K562 (cell line): Measurements from ENCODE around the gene FFAR1. TPM values are rescaled to one million over a fixed set of nuclear protein-coding genes. Genes with fewer than 3 reads are reported as not detected.

ENCODE experiments used
- CSDE1 ChIP-seq, 2 experiments: fragments of 450-650 bp; IDR thresholded peaks; 2 replicates each; pipeline ENCODE4 v1.6.1; 2016; ENCODE audit warnings: mild to moderate bottlenecking in 1 of 2
- L3MBTL2 ChIP-seq: fragments of 450-650 bp; IDR thresholded peaks from 2 replicates; pipeline ENCODE4 v1.6.1; 2016; ENCODE audit warnings: mild to moderate bottlenecking, moderate library complexity
- RB1 ChIP-seq: fragments of 450-650 bp; IDR thresholded peaks from 2 replicates; pipeline ENCODE4 v1.6.1; 2017; ENCODE audit warnings: low read depth, mild to moderate bottlenecking
- WHSC1 ChIP-seq: IDR thresholded peaks from one replicate; pipeline ENCODE4 v1.6.1; 2012; ENCODE audit warnings: low read length, control low read depth, inconsistent platforms
- polyA plus RNA-seq, 8 experiments: library from polyadenylated mRNA; depleted of rRNA in 4 of 8; stranded (reverse) in 5 of 8; unstranded in 3 of 8; fragments of >200 nt; fragmentation: Nextera tagmentation in 2 of 8; fragmentation: Illumina TruSeq in 1 of 8; extraction: Ambion mirVana in 2 of 8; extraction: Trizol in 1 of 8; gene quantifications; 2 replicates each; pipeline versions ENCODE4 v1.2.1 to v1.2.3, GENCODE V29; 2011 to 2014; ENCODE audit warnings: inconsistent platforms in 1 of 8, missing spikeins in 1 of 8
- total RNA-seq, 7 experiments: library from RNA; depleted of rRNA in 6 of 7; stranded (reverse); fragments of >200 nt in 6 of 7; fragmentation: Illumina TruSeq in 2 of 7; extraction: Trizol in 2 of 7; gene quantifications; 2 replicates each; pipeline versions ENCODE4 v1.2.1 to v1.2.3, GENCODE V29; 2011 to 2021; ENCODE audit warnings: low replicate concordance in 1 of 7
- TF ChIP-seq, protein P1 (sequence below): fragments of 450-650 bp; IDR thresholded peaks from 2 replicates; pipeline ENCODE4 v1.6.1; 2016; ENCODE audit warnings: low read depth

The FFAR1 gene
- total and polyA plus RNA-seq, 9 of the 15 experiments (the other 6 are each of a cell fraction or from before 2014, with no cell fraction given) = not detected

DNA sequence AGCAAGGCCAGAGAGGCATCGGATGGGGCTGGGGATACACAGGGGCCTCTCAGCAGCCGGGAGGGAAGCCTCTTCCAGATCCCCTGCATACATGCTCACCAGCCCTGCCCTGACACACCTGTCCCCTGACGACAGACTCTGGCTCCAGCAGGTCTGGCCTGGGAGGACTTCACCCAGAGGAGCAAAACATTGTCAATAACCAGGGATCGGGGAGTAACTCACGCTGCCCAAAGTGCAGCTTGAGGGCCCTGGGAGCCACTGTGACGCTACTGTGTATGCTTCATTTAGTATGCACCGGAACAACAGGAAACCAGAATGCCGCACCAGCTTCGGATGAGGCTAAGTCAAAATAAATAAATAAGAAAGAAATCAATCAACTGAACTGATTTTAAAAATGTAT, 31.1 kb upstream of the FFAR1 start (continued):
- TF ChIP-seq, protein P1, sequence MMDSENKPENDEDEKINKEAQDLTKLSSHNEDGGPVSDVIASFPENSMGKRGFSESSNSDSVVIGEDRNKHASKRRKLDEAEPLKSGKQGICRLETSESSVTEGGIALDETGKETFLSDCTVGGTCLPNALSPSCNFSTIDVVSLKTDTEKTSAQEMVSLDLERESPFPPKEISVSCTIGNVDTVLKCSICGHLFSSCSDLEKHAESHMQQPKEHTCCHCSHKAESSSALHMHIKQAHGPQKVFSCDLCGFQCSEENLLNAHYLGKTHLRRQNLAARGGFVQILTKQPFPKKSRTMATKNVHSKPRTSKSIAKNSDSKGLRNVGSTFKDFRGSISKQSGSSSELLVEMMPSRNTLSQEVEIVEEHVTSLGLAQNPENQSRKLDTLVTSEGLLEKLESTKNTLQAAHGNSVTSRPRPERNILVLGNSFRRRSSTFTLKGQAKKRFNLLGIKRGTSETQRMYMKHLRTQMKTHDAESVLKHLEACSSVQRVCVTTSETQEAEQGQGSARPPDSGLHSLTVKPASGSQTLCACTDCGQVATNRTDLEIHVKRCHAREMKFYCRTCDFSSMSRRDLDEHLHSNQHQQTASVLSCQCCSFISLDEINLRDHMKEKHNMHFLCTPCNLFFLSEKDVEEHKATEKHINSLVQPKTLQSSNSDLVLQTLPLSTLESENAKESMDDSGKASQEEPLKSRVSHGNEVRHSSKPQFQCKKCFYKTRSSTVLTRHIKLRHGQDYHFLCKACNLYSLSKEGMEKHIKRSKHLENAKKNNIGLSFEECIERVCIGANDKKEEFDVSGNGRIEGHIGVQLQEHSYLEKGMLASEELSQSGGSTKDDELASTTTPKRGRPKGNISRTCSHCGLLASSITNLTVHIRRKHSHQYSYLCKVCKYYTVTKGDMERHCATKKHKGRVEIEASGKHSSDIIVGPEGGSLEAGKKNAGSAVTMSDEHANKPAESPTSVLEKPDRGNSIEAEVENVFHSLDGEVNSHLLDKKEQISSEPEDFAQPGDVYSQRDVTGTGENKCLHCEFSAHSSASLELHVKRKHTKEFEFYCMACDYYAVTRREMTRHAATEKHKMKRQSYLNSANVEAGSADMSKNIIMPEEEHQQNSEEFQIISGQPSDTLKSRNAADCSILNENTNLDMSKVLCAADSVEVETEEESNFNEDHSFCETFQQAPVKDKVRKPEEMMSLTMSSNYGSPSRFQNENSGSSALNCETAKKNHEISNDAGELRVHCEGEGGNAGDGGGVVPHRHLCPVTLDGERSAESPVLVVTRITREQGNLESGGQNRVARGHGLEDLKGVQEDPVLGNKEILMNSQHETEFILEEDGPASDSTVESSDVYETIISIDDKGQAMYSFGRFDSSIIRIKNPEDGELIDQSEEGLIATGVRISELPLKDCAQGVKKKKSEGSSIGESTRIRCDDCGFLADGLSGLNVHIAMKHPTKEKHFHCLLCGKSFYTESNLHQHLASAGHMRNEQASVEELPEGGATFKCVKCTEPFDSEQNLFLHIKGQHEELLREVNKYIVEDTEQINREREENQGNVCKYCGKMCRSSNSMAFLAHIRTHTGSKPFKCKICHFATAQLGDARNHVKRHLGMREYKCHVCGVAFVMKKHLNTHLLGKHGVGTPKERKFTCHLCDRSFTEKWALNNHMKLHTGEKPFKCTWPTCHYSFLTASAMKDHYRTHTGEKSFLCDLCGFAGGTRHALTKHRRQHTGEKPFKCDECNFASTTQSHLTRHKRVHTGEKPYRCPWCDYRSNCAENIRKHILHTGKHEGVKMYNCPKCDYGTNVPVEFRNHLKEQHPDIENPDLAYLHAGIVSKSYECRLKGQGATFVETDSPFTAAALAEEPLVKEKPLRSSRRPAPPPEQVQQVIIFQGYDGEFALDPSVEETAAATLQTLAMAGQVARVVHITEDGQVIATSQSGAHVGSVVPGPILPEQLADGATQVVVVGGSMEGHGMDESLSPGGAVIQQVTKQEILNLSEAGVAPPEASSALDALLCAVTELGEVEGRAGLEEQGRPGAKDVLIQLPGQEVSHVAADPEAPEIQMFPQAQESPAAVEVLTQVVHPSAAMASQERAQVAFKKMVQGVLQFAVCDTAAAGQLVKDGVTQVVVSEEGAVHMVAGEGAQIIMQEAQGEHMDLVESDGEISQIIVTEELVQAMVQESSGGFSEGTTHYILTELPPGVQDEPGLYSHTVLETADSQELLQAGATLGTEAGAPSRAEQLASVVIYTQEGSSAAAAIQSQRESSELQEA = no peak
- TF ChIP-seq RB1 (no peak), CSDE1 (IDR thresholded peaks at IDR 0.05) (no peak), L3MBTL2 (no peak), WHSC1 (no peak)
